Measurements from ENCODE around the gene OR52K2.
"Not testable (repeated sequence)": the region's sequence is repeated elsewhere in the genome, so short reads cannot be mapped to it uniquely, and the experiment has no call there.

The OR52K2 gene

GRCh38 chr11:4448995-4449394 lies at the start of gene OR52K2:
TSS of gene OR52K2 (plus strand) at chr11:4449295. CDS start at chr11:4449340, 45 bp downstream.
- no peak for DNase-seq

GRCh38 chr11:4406206-4406605 lies 42.9 kb upstream of the OR52K2 start:
- not testable (repeated sequence) for DNase-seq

GRCh38 chr11:4416306-4416705 lies 32.8 kb upstream of the OR52K2 start:
- DNase-seq = no peak

GRCh38 chr11:4416816-4417215 lies 32.3 kb upstream of the OR52K2 start:
- DNase-seq = no peak

GRCh38 chr11:4418403-4418802 lies 30.7 kb upstream of the OR52K2 start:
- no peak for DNase-seq

- no peak for DNase-seq
Measured at GRCh38 chr11:4430051-4430450, 19.0 kb upstream of the OR52K2 start.

- no peak for DNase-seq
Measured at GRCh38 chr11:4433856-4434255, 15.2 kb upstream of the OR52K2 start.

GRCh38 chr11:4436411-4436810 lies 12.7 kb upstream of the OR52K2 start:
- DNase-seq = no peak

GRCh38 chr11:4441515-4441914 lies 7.6 kb upstream of the OR52K2 start:
- DNase-seq = no peak

GRCh38 chr11:4443232-4443891 lies 5.7 kb upstream of the OR52K2 start:
- no peak for DNase-seq

GRCh38 chr11:4453118-4453517 lies 4.0 kb downstream of the OR52K2 start:
- no peak for DNase-seq

GRCh38 chr11:4454021-4454420 lies 4.9 kb downstream of the OR52K2 start:
- DNase-seq = no peak

- no peak for DNase-seq
Measured at GRCh38 chr11:4455419-4455818, 6.3 kb downstream of the OR52K2 start.

GRCh38 chr11:4459500-4459899 lies 10.4 kb downstream of the OR52K2 start:
- no peak for DNase-seq

GRCh38 chr11:4460151-4460550 lies 11.1 kb downstream of the OR52K2 start:
- DNase-seq = no peak

- DNase-seq = no peak
Measured at GRCh38 chr11:4464216-4465159, 15.4 kb downstream of the OR52K2 start.

- no peak for DNase-seq
Measured at GRCh38 chr11:4465407-4465806, 16.3 kb downstream of the OR52K2 start.

- no peak for DNase-seq
Measured at GRCh38 chr11:4466131-4466870, 17.2 kb downstream of the OR52K2 start.

- DNase-seq = no peak
Measured at GRCh38 chr11:4466871-4467442, 17.9 kb downstream of the OR52K2 start.

- no peak for DNase-seq
Measured at GRCh38 chr11:4467811-4468606, 18.9 kb downstream of the OR52K2 start.

GRCh38 chr11:4479644-4480043 lies 30.5 kb downstream of the OR52K2 start:
- DNase-seq = no peak

- DNase-seq = no peak
Measured at GRCh38 chr11:4480577-4481239, 31.6 kb downstream of the OR52K2 start.
